H1 (cell line): ENCODE data around the gene IFNL3. TPM values are rescaled to one million over a fixed set of nuclear protein-coding genes. Genes with fewer than 3 reads are reported as not detected.

Source experiments
- CTCF ChIA-PET: fragments of 300-600 bp; sonication (Branson Sonifier 250); formaldehyde crosslinking; loops from one replicate; lab custom pipeline; 2021; ENCODE audit not compliant: partially characterized antibody; lab: Charles Lee
- POLR2A ChIA-PET: fragments of 300-600 bp; sonication (Branson Sonifier 250); formaldehyde crosslinking; loops from one replicate; lab custom pipeline; 2021; ENCODE audit warnings: inconsistent platforms; ENCODE audit not compliant: partially characterized antibody; lab: Charles Lee
- DNase-seq, 2 experiments: peaks; one replicate each; pipeline versions ENCODE4 v3.0.0 to v3.0.0-alpha.2; 2010 to 2022; ENCODE audit warnings: low spot score in 2 of 2, low read depth in 1 of 2, mixed read lengths in 1 of 2
- FAIRE-seq: peaks from 2 replicates; lab custom pipeline; 2011; peaks lifted over from hg19 to GRCh38; lab: Jason Lieb, UNC
- H2AFZ ChIP-seq: 2 replicates; pipeline ENCODE4 v1.8.1; 2012; ENCODE audit warnings: low read length, inconsistent platforms
- H2AK5ac ChIP-seq: 2 replicates; pipeline ENCODE4 v1.6.1; 2013; ENCODE audit warnings: low read depth, low read length
- H2BK120ac ChIP-seq: replicated peaks from 2 replicates; pipeline ENCODE3; 2013; ENCODE audit warnings: low read depth, low read length, inconsistent platforms
- H2BK12ac ChIP-seq: 2 replicates; pipeline ENCODE4 v1.6.1; 2013; ENCODE audit warnings: low read depth, low read length
- H2BK15ac ChIP-seq: 2 replicates; pipeline ENCODE4 v1.6.1; 2013; ENCODE audit warnings: low read length
- H2BK20ac ChIP-seq: 2 replicates; pipeline ENCODE4 v1.6.1; 2013; ENCODE audit warnings: low read length
- H2BK5ac ChIP-seq: 2 replicates; pipeline ENCODE4 v1.6.1; 2013; ENCODE audit warnings: low read depth, low read length
- H3K14ac ChIP-seq: 2 replicates; pipeline ENCODE4 v1.6.1; 2013; ENCODE audit warnings: inconsistent platforms; ENCODE audit not compliant: insufficient read length
- H3K18ac ChIP-seq: 2 replicates; pipeline ENCODE4 v1.6.1; 2013; ENCODE audit warnings: low read length; ENCODE audit errors: extremely low read depth
- H3K23ac ChIP-seq: 2 replicates; pipeline ENCODE4 v1.6.1; 2013; ENCODE audit warnings: inconsistent platforms; ENCODE audit not compliant: insufficient read length
- H3K23me2 ChIP-seq: 2 replicates; pipeline ENCODE4 v1.6.1; 2013; ENCODE audit warnings: low read depth, low read length
- H3K27ac ChIP-seq: 2 replicates; pipeline ENCODE4 v1.6.1; 2011; ENCODE audit warnings: low read depth, low read length, inconsistent platforms
- H3K27me3 ChIP-seq, 4 experiments: replicated peaks in 1 of 4; 1 replicate in 1 of 4; 2 replicates in 3 of 4; pipeline versions ENCODE4 v1.6.1 to v1.8.1; 2011 to 2013; ENCODE audit warnings: low read length in 3 of 4, mild to moderate bottlenecking in 3 of 4, inconsistent platforms in 2 of 4, mixed read lengths in 2 of 4, moderate library complexity in 1 of 4; ENCODE audit not compliant: control insufficient read depth in 3 of 4, insufficient read depth in 3 of 4; ENCODE audit errors: extremely low read depth in 1 of 4
- H3K36me3 ChIP-seq, 4 experiments: 2 replicates each; pipeline versions ENCODE4 v1.6.1 to v1.8.1; 2011 to 2013; ENCODE audit warnings: mild to moderate bottlenecking in 4 of 4, low read length in 3 of 4, moderate library complexity in 2 of 4, control low read depth in 1 of 4, inconsistent platforms in 1 of 4; ENCODE audit not compliant: insufficient read depth in 4 of 4, control insufficient read depth in 2 of 4
- H3K4ac ChIP-seq: replicated peaks from 2 replicates; pipeline ENCODE3; 2013; ENCODE audit warnings: low read length, low read depth, mixed read lengths, inconsistent platforms; ENCODE audit not compliant: insufficient read length
- H3K4me1 ChIP-seq, 4 experiments: replicated peaks in 1 of 4; 1 replicate in 1 of 4; 2 replicates in 3 of 4; pipeline versions ENCODE4 v1.6.1 to v1.8.1; 2011 to 2013; ENCODE audit warnings: low read length in 3 of 4, inconsistent platforms in 2 of 4, mixed read lengths in 1 of 4; ENCODE audit not compliant: insufficient read depth in 4 of 4, control insufficient read depth in 3 of 4
- H3K4me2 ChIP-seq, 2 experiments: 2 replicates each; pipeline versions ENCODE4 v1.6.1 to v1.8.1; 2011 to 2013; ENCODE audit warnings: low read depth in 2 of 2, low read length in 2 of 2, control low read depth in 1 of 2, inconsistent platforms in 1 of 2, mild to moderate bottlenecking in 1 of 2; ENCODE audit not compliant: insufficient read depth in 1 of 2
- H3K4me3 ChIP-seq, 4 experiments: fragments of 200-600, 300-600 bp in 1 of 4; sonication (generic), shearing (Covaris generic), sonication (Bioruptor Twin) in 1 of 4; 2 replicates each; pipeline versions ENCODE4 v1.5.1 to v1.8.1; 2011 to 2016; ENCODE audit warnings: low read length in 4 of 4, low read depth in 3 of 4, control low read depth in 2 of 4, inconsistent platforms in 2 of 4, mild to moderate bottlenecking in 2 of 4, mixed read lengths in 1 of 4, moderate library complexity in 1 of 4; ENCODE audit not compliant: insufficient read depth in 2 of 4; ENCODE audit errors: extremely low read depth in 1 of 4
- H3K56ac ChIP-seq: replicated peaks from 2 replicates; pipeline ENCODE3; 2013; ENCODE audit warnings: low read depth, mild to moderate bottlenecking, mixed read lengths, low read length, inconsistent platforms; ENCODE audit not compliant: insufficient read length
- H3K79me1 ChIP-seq: 2 replicates; pipeline ENCODE4 v1.6.1; 2013; ENCODE audit warnings: low read depth, low read length, control low read depth
- H3K79me2 ChIP-seq, 2 experiments: 2 replicates each; pipeline versions ENCODE4 v1.6.1 to v1.8.1; 2012 to 2013; ENCODE audit warnings: low read length in 2 of 2, mild to moderate bottlenecking in 2 of 2, inconsistent platforms in 1 of 2; ENCODE audit not compliant: insufficient read depth in 2 of 2, control insufficient read depth in 1 of 2
- H3K9ac ChIP-seq, 4 experiments: replicated peaks in 1 of 4; 1 replicate in 1 of 4; 2 replicates in 3 of 4; pipeline versions ENCODE4 v1.6.1 to v1.8.1; 2011 to 2013; ENCODE audit warnings: low read depth in 3 of 4, low read length in 3 of 4, control low read depth in 2 of 4, mild to moderate bottlenecking in 2 of 4, moderate library complexity in 2 of 4, inconsistent platforms in 1 of 4; ENCODE audit errors: extremely low read depth in 1 of 4
- H3K9me3 ChIP-seq, 2 experiments: 2 replicates each; pipeline versions ENCODE4 v1.6.1 to v1.8.1; 2012 to 2013; ENCODE audit warnings: mild to moderate bottlenecking in 2 of 2, moderate library complexity in 2 of 2, control low read depth in 1 of 2, inconsistent platforms in 1 of 2, low read depth in 1 of 2, low read length in 1 of 2, mixed read lengths in 1 of 2; ENCODE audit not compliant: insufficient read depth in 2 of 2
- H4K20me1 ChIP-seq, 2 experiments: replicated peaks in 1 of 2; 2 replicates each; pipeline versions ENCODE3 to v1.8.1; 2011 to 2013; ENCODE audit warnings: inconsistent platforms in 2 of 2, low read length in 2 of 2, mild to moderate bottlenecking in 1 of 2; ENCODE audit not compliant: insufficient read depth in 2 of 2, control insufficient read depth in 1 of 2
- H4K5ac ChIP-seq: 2 replicates; pipeline ENCODE4 v1.6.1; 2013; ENCODE audit warnings: low read length, low read depth, mixed read lengths, inconsistent platforms; ENCODE audit not compliant: insufficient read length
- H4K8ac ChIP-seq: 2 replicates; pipeline ENCODE4 v1.8.0; 2013; ENCODE audit warnings: mild to moderate bottlenecking, moderate library complexity, low read length, inconsistent platforms; ENCODE audit not compliant: insufficient read depth; ENCODE audit errors: extremely low read depth
- H4K91ac ChIP-seq: replicated peaks from 2 replicates; pipeline ENCODE3; 2013; ENCODE audit warnings: low read length, mixed read lengths, inconsistent platforms; ENCODE audit not compliant: insufficient read length
- ASH2L ChIP-seq: fragments of 200-600, 300-600 bp; sonication (generic); IDR thresholded peaks from one replicate; pipeline ENCODE4 v1.7.1; 2017; ENCODE audit warnings: low read length
- BCL11A ChIP-seq, 2 experiments: IDR thresholded peaks; one replicate each; pipeline ENCODE4 v1.6.1; 2011; ENCODE audit warnings: low read depth in 2 of 2, low read length in 2 of 2, mild to moderate bottlenecking in 2 of 2
- EZH2 ChIP-seq: fragments of 200-600 bp; sonication (generic); IDR thresholded peaks from 2 replicates; pipeline ENCODE4 v1.7.1; 2012; ENCODE audit warnings: low read depth, mild to moderate bottlenecking, moderate library complexity, low read length, inconsistent platforms; ENCODE audit not compliant: severe bottlenecking
- JUND ChIP-seq: IDR thresholded peaks from 2 replicates; pipeline ENCODE4 v1.6.1; 2011; ENCODE audit warnings: mild to moderate bottlenecking, improper control_type of control experiment, low read length
- POLR2AphosphoS5 ChIP-seq: IDR thresholded peaks from 2 replicates; pipeline ENCODE4 v1.6.1; 2011; ENCODE audit warnings: low read depth, low read length
- RAD21 ChIP-seq, 2 experiments: IDR thresholded peaks in 1 of 2; conservative IDR thresholded peaks in 1 of 2; 2 replicates each; pipeline ENCODE4 v1.6.1; 2011; ENCODE audit warnings: low read depth in 2 of 2, low read length in 2 of 2, improper control_type of control experiment in 1 of 2, inconsistent platforms in 1 of 2, mild to moderate bottlenecking in 1 of 2, moderate library complexity in 1 of 2
- RXRA ChIP-seq: IDR thresholded peaks from 2 replicates; pipeline ENCODE4 v1.6.1; 2011; ENCODE audit warnings: low read depth, mild to moderate bottlenecking, low read length, moderate library complexity; ENCODE audit not compliant: insufficient read depth
- WGBS, 2 experiments: shearing (Covaris generic) in 1 of 2; methylation state at CpG; one replicate each; pipeline versions ENCODE4 v1.1.6 to v1.1.7; 2013 to 2015; ENCODE audit warnings: low lambda C conversion rate in 2 of 2, mixed read lengths in 2 of 2, inconsistent platforms in 1 of 2, low coverage in 1 of 2, missing lambda C conversion rate in 1 of 2; ENCODE audit not compliant: insufficient replicate concordance in 2 of 2, insufficient coverage in 1 of 2, insufficient read length in 1 of 2; ENCODE audit errors: extremely low coverage in 1 of 2, missing lambda C conversion rate in 1 of 2; 5-methylcytosine and 5-hydroxymethylcytosine counted together
- polyA plus RNA-seq, 7 experiments: library from polyadenylated mRNA; depleted of rRNA in 3 of 7; stranded (reverse) in 5 of 7; unstranded in 2 of 7; fragments of >200 nt in 5 of 7; fragments of 200-250 nt in 2 of 7; gene quantifications; 1 replicate in 5 of 7; 2 replicates in 1 of 7; 4 replicates in 1 of 7; pipeline versions ENCODE4 v1.2.1 to v1.2.3, GENCODE V29; 2011 to 2013; ENCODE audit warnings: missing spikeins in 2 of 7, mixed read lengths in 2 of 7
- total RNA-seq: library from RNA; stranded (reverse); fragmentation: NEBNext Ultra II Directional; extraction: Animal tissue kit (Norgen Biotek cat#: 25700); gene quantifications from 2 replicates; pipeline ENCODE4 v1.2.1, GENCODE V29; 2021
- TF ChIP-seq, protein P1 (sequence below), 3 experiments: IDR thresholded peaks; 1 replicate in 2 of 3; 2 replicates in 1 of 3; pipeline versions ENCODE4 v1.5.1 to v1.6.1; 2011; ENCODE audit warnings: low read length in 3 of 3, mild to moderate bottlenecking in 3 of 3, inconsistent platforms in 2 of 3, low read depth in 1 of 3, moderate library complexity in 1 of 3; ENCODE audit not compliant: insufficient read depth in 1 of 3; ENCODE audit errors: control extremely low read depth in 1 of 3

The IFNL3 gene
- total and polyA plus RNA-seq, 2 of the 8 experiments (the other 6 are each of a cell fraction or from before 2014, with no cell fraction given) = 0.11 TPM; not detected in 1

- H2BK120ac ChIP-seq = no peak within 1 kb of the TSS
- H3K9ac ChIP-seq = peak within 1 kb of the TSS in 1 of 4 experiments; percentile 22; a peak in 1 of 7 replicates
- 6% methylated on average over 38 of the region's 51 CpGs; no CpG with 5 or more reads in 1 of the 2 experiments for WGBS, 2 experiments
- H4K20me1 ChIP-seq = peaks cover 0 to 2% of the 10 kb centered on the region in 2 experiments
- no peak within 1 kb of the TSS for H3K27ac ChIP-seq
- peak within 1 kb of the TSS; percentile 39; the same call in 1 of the 2 replicates for H2BK12ac ChIP-seq
- H3K36me3 ChIP-seq = no peaks in the 10 kb centered on the region
- POLR2A ChIA-PET = interaction anchor here (1.4 to 1.7 kb wide), 4 partner anchors 10 to 238 kb away, joined by 3 to 6 read pairs (median 4); partner anchors contain the start of gene RPS16
- peak within 1 kb of the TSS; percentile 23; the same call in 1 of the 2 replicates for H2AFZ ChIP-seq
- H2BK5ac ChIP-seq = no peak within 1 kb of the TSS
- peaks cover 0 to 9% (median 8%) of the 10 kb centered on the region in 4 experiments; a peak in 6 of 7 replicates for H3K4me1 ChIP-seq
- H3K23ac ChIP-seq = no peak within 1 kb of the TSS
- no peaks in the 10 kb centered on the region for H3K79me2 ChIP-seq
- DNase-seq (peak in 1 of 2 experiments; percentile 77), FAIRE-seq (no peak)
- H2BK15ac ChIP-seq = peak within 1 kb of the TSS; percentile 81; the same call in 1 of the 2 replicates
- peak within 1 kb of the TSS; percentile 43 to 85 for H3K4me2 ChIP-seq
- no peak within 1 kb of the TSS for H3K56ac ChIP-seq
- no peak within 1 kb of the TSS for H3K4ac ChIP-seq
- no peak within 1 kb of the TSS for H3K14ac ChIP-seq
- peaks cover 8% of the 10 kb centered on the region; the same call in 1 of the 2 replicates for H3K23me2 ChIP-seq
- H3K4me3 ChIP-seq = peak within 1 kb of the TSS; percentile 25 to 62 (median 40); a peak in 7 of 8 replicates
- peak within 1 kb of the TSS; percentile 10 for H4K91ac ChIP-seq
- CTCF ChIA-PET = interaction anchor here (0.6 to 7.1 kb wide), 10 partner anchors 8 to 235 kb away, joined by 3 to 53 read pairs (median 8); no protein-coding TSS in a partner anchor
- H4K5ac ChIP-seq = no peak within 1 kb of the TSS
- H3K9me3 ChIP-seq = no peaks in the 10 kb centered on the region
- H3K18ac ChIP-seq = peak within 1 kb of the TSS; percentile 48
- peaks cover 11 to 29% (median 21%) of the 10 kb centered on the region in 4 experiments for H3K27me3 ChIP-seq
- no peak within 1 kb of the TSS for H2BK20ac ChIP-seq
- H4K8ac ChIP-seq = peak within 1 kb of the TSS; percentile 5; the same call in 1 of the 2 replicates
- H3K79me1 ChIP-seq = no peaks in the 10 kb centered on the region
- no peak within 1 kb of the TSS for H2AK5ac ChIP-seq
- TF ChIP-seq JUND = no peak
- no peak for TF ChIP-seq BCL11A (IDR thresholded peaks at IDR 0.05; ENCODE audit: low read depth in 2 of 2, low read length in 2 of 2)
- no peak for TF ChIP-seq RAD21 (IDR thresholded peaks at IDR 0.05 in 1 of 2, conservative IDR thresholded peaks at IDR 0.05 in 1 of 2; ENCODE audit: low read depth in 2 of 2, low read length in 2 of 2)
- no peak for TF ChIP-seq POLR2AphosphoS5
- TF ChIP-seq RXRA = no peak
- TF ChIP-seq EZH2 = peak; percentile 48
- TF ChIP-seq, protein P1, sequence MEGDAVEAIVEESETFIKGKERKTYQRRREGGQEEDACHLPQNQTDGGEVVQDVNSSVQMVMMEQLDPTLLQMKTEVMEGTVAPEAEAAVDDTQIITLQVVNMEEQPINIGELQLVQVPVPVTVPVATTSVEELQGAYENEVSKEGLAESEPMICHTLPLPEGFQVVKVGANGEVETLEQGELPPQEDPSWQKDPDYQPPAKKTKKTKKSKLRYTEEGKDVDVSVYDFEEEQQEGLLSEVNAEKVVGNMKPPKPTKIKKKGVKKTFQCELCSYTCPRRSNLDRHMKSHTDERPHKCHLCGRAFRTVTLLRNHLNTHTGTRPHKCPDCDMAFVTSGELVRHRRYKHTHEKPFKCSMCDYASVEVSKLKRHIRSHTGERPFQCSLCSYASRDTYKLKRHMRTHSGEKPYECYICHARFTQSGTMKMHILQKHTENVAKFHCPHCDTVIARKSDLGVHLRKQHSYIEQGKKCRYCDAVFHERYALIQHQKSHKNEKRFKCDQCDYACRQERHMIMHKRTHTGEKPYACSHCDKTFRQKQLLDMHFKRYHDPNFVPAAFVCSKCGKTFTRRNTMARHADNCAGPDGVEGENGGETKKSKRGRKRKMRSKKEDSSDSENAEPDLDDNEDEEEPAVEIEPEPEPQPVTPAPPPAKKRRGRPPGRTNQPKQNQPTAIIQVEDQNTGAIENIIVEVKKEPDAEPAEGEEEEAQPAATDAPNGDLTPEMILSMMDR (IDR thresholded peaks at IDR 0.05; ENCODE audit: control extremely low read depth in 1 of 3, insufficient read depth in 1 of 3, low read depth in 1 of 3, low read length in 3 of 3) = no peak
- peak; percentile 75 for TF ChIP-seq ASH2L
Observed at GRCh38 chr19:39196860-39197562, 47.8 kb downstream of the IFNL3 start, which contains the start of gene NCCRP1. TSS of gene NCCRP1 (plus strand) at chr19:39196964. CDS start at chr19:39196983, 19 bp downstream.
